GM12891 (cell line): ENCODE data around the gene SNX10.

Experiments used
- POLR2A ChIP-seq: IDR thresholded peaks from 2 replicates; pipeline ENCODE4 v1.6.1; 2011; ENCODE audit warnings: low read depth, low read length, control low read depth
- POLR2AphosphoS5 ChIP-seq: IDR thresholded peaks from 2 replicates; pipeline ENCODE4 v1.6.1; 2011; ENCODE audit warnings: low read depth, low read length, control low read depth
- SPI1 ChIP-seq: IDR thresholded peaks from 2 replicates; pipeline ENCODE4 v1.6.1; 2011; ENCODE audit warnings: low read depth, low read length, control low read depth
- TAF1 ChIP-seq: IDR thresholded peaks from 2 replicates; pipeline ENCODE4 v1.6.1; 2011; ENCODE audit warnings: low read depth, low read length, control low read depth

- TF ChIP-seq TAF1 (no peak), POLR2A (no peak), POLR2AphosphoS5 (no peak), SPI1 (no peak)
These were observed 17.4 kb downstream of the SNX10 start for GRCh38 chr7:26309089-26309488.
